HT1080 (cell line): Measurements from ENCODE around the gene FOXN1. TPM values are rescaled to one million over a fixed set of nuclear protein-coding genes. Genes with fewer than 3 reads are reported as not detected.
"Not testable (repeated sequence)": the region's sequence is repeated elsewhere in the genome, so short reads cannot be mapped to it uniquely, and the experiment has no call there.

ENCODE experiments used
- DNase-seq: peaks from one replicate; pipeline ENCODE4 v3.0.0-alpha.2; 2015; ENCODE audit warnings: low read depth
- polyA plus RNA-seq, 2 experiments: library from polyadenylated mRNA; depleted of rRNA; stranded (reverse); fragments of >200 nt; gene quantifications; 2 replicates each; pipeline ENCODE4 v1.2.3, GENCODE V29; 2015
- total RNA-seq: library from RNA; depleted of rRNA; stranded (reverse); fragments of >200 nt; shearing (Covaris generic); gene quantifications from 2 replicates; pipeline ENCODE4 v1.2.3, GENCODE V29; 2014; rRNA removed

FOXN1 gene, protein sequence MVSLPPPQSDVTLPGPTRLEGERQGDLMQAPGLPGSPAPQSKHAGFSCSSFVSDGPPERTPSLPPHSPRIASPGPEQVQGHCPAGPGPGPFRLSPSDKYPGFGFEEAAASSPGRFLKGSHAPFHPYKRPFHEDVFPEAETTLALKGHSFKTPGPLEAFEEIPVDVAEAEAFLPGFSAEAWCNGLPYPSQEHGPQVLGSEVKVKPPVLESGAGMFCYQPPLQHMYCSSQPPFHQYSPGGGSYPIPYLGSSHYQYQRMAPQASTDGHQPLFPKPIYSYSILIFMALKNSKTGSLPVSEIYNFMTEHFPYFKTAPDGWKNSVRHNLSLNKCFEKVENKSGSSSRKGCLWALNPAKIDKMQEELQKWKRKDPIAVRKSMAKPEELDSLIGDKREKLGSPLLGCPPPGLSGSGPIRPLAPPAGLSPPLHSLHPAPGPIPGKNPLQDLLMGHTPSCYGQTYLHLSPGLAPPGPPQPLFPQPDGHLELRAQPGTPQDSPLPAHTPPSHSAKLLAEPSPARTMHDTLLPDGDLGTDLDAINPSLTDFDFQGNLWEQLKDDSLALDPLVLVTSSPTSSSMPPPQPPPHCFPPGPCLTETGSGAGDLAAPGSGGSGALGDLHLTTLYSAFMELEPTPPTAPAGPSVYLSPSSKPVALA
- total RNA-seq = not detected in 2 replicates
- polyA plus RNA-seq (2015; cell fraction: cytosol; rRNA removed) = not detected in 2 replicates
- not detected in 2 replicates for polyA plus RNA-seq (2015; cell fraction: nucleus; rRNA removed)

DNA sequence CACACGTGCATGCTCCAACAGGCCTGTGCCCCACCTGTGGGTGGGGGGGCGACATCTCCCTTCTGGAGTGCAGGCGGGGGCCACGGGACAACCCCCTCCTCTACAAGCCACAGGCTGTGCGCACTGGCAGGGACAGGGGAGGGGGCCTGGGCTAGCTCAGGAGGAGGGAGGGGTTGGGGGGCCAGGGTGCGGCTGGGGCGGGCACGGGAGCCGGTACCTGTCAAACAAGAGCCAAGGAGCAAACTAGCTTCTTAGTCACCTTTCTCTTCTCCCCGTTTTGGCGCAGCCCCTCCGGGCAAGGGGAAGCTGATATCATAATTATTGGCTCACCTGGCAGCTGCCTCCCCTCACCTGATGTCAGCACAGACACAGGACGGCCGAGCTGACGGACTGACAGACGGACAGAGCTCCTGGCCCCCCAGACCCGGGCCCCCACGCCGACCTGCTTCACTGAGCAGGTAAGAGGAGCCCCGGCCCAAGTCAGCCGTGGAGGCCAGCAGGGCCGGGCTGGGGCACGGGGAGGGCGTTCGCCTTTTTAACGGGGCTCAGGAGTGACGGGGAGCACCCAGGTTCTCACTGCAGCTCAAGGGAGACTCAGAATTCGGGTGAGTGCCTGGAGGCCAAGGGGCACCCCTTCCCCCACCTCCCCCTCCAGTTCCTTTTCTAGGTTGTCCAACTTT lies at the start of gene FOXN1:
FOXN1 (plus strand) TSS at position 363 of the 680 bp plus-strand sequence. CDS start 17,622 bp downstream, outside the sequence.
- no peak for DNase-seq

DNA sequence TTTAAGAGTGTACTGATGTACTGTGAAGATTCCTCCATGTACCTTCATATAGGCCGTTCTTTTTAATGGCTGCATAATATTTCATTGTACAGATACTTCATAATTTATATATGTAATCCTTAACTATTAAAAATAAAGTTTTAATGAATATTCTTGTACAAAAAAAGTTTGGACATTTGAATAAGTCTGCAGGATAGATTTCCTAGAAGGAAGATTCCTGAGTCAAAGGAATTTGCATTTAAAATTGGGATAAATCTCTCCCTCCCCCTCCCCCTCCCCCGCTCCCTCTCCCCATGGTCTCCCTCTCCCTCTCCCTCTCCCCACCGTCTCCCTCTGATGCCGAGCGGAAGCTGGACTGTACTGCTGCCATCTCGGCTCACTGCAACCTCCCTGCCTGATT lies 48.3 kb upstream of the FOXN1 start:
- no peak for DNase-seq

DNA sequence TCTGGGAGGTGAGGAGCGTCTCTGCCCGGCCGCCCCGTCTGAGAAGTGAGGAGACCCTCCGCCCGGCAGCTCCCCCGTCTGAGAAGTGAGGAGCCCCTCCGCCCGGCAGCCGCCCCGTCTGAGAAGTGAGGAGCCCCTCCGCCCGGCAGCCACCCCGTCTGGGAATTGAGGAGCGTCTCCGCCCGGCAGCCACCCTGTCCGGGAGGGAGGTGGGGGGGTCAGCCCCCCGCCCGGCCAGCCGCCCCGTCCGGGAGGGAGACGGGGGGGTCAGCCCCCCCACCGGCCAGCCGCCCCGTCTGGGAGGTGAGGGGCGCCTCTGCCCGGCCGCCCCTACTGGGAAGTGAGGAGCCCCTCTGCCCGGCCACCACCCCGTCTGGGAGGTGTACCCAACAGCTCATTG lies 47.3 kb upstream of the FOXN1 start:
- DNase-seq = not testable (repeated sequence)

DNA sequence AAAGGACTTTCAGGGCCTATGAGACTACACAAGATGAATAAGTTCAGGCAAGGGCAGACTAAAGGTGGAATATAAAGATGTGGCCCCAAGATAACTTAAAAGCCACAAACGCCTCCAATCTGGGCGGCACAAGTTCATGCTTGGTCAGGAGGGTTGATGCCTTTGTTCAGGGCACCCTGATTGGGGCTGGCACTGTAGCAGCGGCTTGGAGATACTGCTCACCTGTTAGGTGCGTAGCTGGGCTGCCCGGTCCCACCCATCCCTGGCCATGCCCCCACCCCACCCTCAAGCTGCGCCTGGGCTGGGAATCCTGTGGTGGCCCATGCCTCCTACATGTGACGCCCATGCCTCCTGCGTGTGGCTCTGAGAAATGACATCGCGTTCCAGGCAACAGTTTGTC lies 45.2 kb upstream of the FOXN1 start:
- no peak for DNase-seq

DNA sequence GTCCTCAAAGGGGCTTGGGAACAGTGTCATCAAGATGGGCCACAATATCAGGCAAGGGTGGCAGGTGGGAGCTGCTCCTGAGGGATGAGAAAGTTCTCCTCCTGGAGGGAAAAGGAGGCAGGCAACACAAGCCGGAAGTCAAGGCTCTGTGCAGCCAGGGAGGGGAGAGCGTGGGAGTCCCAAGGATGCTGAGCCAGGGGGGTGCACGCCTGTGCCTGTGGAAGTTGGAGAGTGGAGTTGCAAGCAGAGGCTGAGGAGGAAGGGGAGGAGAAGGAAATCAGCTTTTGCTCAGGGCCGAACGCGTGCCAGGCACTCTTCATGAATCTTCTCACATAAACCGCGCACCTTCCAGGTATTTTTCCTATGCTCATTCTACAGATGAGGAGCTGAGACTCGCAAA lies 40.1 kb upstream of the FOXN1 start:
- no peak for DNase-seq

DNA sequence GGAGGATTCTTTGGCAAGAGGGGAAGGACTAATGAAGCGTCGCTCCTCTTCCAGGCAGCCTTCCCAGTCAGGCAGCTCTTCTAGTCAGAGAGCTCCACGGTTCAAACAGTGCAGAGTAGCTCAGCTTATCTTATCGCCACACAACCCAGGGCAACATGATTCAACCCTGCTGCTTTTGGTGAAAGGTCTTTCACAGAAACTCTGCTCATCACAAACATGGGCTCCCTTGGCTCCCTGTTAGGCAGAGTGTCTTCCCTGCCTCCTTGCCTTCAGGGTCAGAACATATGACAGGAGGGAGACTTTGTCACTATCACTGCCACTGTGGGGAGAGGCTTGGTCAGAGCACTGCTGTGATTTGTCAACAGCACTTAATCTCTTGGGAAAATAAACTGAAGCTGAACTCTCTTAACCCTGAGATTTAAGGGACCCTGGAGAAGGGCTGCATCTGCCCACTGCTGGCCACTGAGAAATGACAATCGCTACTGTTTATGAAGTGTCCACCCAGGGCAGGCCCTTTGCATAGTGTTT lies 39.6 kb upstream of the FOXN1 start:
- no peak for DNase-seq

DNA sequence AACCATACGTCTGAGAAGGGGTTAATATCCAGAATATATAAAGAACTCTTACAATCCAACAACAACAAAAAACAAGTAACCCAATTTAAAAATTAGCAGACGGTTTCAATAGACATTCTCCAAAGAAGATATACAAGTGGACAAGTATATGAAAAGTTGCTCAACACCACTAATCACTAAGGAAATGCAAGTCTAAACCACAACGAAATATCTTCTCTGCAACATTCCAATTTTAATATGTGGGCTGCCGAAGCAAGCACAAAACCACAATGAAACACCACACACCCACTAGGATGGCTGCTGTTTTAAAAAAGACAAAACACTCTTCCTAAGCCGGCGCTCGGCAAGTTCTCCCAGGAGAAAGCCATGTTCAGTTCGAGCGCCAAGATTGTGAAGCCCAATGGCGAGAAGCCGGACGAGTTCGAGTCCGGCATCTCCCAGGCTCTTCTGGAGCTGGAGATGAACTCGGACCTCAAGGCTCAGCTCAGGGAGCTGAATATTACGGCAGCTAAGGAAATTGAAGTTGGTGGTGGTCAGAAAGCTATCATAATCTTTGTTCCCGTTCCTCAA lies 38.6 kb upstream of the FOXN1 start:
- peak; percentile 36 for DNase-seq

DNA sequence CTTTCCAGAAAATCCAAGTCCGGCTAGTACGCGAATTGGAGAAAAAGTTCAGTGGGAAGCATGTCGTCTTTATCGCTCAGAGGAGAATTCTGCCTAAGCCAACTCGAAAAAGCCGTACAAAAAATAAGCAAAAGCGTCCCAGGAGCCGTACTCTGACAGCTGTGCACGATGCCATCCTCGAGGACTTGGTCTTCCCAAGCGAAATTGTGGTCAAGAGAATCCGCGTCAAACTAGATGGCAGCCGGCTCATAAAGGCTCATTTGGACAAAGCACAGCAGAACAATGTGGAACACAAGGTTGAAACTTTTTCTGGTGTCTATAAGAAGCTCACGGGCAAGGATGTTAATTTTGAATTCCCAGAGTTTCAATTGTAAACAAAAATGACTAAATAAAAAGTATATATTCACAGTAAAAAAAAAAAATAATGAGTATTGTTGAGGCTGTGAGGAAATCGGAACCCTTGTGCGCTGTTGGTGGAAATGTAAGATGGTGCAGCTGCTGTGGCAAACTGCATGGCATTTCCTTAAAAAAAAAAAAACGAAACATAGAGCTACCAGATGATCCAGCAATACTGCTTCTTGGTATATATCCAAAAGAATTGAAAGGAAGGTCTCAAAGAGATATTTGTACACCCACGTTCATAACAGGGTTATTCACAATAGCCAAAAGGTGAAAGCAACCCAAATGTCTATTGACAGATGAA lies 38.0 kb upstream of the FOXN1 start:
- not testable (repeated sequence) for DNase-seq

DNA sequence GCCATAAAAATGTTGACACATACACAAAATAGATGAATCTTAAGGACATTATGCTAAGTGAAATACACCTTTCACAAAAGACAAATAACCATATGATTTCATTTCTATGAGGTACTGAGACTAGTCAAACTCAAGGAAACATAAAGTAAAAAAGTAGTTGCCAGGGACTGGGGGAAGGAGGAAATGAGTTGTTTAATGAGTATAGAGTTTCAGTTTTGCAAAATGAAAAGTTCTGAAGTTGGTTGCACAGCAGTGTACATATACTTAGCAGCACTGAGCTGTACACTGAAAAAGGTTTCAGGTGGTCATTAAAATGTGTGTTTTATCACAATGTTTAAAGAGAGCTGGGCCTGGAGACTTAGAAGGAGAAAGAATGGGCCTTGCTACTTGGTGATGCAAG lies 37.4 kb upstream of the FOXN1 start:
- DNase-seq = no peak

DNA sequence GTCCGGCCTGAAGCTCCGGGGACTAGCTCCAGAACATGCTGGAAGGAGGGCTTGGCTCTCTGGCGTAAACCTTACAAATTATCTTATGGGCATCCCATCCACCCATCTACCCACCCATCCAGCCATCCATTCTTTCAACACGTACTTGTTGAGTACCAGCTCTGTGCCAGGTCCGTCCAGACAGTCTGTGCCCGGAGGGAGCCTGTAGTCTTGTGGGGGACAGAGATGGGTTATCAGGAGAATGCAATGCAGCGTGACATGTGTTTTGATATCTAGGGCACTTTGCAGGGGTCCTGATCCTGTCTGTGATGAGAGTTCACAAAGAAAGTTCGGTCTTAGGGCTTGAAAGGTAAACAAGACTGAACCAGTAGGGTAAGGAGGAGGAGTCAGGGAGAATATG lies 36.8 kb upstream of the FOXN1 start:
- no peak for DNase-seq

DNA sequence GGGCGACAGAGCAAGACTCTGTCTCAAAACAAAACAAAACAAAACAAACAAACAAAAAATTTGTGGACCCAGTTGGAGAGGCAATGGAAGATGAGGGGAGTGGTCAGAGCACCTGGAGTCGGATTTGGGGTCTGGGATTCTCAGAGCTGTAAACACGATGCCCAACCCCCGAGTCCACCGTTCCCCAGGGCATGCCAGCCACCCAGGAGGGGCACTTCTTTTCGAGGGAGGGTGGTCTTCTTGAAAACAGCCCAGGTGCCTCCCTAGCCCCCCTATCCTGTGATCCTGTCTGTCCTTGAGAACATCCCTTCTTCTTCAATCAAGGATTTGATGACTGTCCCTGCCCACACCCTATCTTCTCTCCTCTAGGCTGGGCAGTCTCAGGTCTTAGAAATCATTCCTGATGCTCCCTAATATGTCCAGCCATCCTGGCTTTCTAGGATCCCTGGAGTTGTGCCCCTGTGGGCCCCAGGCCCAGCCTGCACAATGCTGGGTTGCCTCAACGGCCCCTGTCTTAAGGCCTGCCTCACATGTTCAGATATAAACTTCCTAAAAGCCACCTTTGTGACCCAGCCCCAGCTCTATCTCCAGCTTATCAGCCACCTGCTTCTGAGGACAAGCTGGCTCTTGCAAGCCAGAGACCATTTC lies 35.8 kb upstream of the FOXN1 start:
- no peak for DNase-seq

DNA sequence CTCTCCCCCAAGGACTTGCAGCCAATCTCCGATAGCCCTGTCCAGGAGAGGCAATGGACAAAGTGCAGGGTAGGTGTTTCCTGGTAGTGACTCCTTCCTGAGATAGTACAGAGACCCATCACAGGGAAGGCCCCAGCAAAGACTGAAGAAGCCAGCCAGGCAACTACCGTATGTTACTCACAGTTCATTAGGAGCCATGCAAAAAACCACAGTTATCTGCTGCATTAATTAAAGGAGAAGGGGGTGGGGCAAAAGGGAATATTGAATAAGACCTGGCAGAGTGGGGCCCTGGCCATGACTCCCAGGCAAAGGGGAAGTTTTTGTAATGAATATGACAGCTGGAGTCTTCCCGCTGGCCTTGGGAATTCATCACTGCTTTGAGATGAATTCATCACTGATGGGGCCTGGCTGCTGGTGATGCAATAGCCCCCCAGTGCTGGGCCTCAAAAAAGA lies 35.2 kb upstream of the FOXN1 start:
- no peak for DNase-seq

DNA sequence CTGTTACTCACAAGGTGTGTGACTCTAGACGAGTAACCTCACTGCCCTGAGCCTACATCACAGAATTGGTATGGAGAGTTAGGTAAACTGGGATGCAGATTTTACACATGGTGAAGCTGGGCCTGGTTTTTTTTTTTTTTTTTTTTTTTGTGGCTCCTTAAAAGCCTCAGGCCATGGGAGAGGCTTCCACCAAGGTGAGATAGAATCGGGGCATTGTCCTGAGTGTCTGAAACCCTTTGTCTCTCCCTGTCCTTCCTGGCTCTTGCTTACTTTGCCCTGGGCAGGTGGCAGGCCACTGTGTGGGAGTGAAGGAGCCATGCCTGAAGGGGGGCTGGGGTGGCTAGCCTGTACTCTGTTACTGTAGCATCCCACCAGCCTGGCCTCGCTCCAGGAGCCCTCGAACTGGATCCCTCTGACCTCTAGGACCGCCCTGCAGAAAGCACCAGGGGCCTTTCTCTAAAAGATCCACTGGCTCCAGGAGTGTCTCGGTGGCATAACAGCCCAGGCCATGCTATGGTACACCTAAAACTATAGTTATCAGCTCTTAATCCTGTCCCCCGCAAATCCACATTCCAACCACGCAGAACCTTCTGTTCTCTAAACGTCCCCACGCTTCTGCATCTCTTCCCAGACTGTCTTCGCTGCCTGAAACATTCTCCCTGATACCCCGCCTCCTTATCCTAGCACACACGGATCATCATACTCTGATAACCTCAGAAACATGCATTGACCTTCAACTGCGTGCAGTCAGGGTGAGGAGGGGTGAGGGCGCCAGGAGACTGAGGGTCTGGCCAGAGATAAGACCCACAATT lies 34.4 kb upstream of the FOXN1 start:
- no peak for DNase-seq

DNA sequence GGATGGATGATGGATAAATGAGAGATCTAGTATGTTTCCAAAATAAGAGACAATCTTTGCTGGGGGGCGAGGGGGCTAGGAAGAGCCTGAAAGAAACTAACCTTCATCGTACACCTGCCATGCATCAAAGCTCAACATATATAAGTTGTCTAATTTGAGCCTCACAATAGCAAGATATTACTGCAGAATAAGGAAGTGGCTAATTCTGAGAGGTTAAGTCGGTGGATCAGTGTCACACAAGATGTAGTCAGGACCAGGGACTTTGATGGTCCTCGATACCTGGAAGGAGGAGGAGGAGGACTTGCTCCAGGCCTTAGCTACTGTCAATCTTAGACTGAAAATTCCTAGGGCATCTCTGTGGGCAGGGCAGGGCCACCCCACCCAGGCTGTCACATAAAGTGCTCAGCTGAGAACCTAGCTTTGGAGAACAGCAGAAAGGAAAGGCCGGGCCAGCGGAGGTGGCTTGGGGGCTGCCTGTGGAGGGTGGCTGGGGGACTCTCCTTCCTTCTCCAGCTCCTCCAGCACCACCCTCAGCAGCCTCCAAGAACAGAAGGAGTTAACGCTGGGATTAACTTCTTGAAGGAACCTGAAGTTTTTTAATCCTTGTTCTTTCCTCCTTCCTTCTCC lies 33.2 kb upstream of the FOXN1 start:
- DNase-seq = no peak

DNA sequence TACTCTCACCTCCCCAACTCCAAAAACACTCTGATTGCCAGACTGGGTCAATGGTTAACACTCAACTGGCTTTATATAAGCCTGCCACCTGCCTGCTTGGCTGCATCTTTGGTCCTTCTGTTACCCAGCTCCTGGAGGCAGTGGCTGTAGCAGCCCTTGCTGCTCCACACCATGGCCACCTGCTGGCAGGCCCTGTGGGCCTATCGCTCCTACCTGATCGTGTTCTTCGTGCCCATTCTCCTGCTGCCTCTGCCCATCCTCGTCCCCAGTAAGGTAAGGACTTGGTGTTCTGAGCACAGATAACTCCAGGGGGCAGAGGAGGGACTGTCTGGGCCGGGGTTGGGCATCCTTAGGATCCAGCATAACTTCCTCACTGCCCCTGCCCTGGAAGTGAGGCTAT lies 32.6 kb upstream of the FOXN1 start, which contains the start of gene SLC13A2:
SLC13A2 (plus strand) TSS at position 103 of the 400 bp plus-strand sequence; CDS start at position 172, 69 bp downstream.
- DNase-seq = no peak

DNA sequence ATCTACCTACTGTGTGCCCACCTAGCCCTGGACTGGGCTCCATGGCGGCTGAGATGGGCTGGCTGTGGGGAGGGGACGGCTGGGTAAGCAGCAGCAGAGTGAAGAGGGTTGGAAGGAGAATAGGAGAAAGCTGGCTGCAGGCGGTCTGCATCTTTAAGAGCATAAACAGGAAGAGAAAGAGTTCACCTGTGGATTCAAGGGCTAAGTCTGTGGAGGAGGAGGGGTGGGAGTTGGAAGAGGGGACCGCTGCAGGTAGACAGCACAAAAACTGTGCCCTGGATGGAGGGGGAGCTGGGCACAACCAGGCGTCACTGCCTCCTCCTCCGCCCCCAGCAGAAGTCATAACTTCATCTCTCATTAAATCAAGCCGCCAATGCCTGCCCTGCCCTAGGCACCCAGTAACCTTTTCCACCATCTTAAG lies 32.0 kb upstream of the FOXN1 start:
- DNase-seq = no peak

DNA sequence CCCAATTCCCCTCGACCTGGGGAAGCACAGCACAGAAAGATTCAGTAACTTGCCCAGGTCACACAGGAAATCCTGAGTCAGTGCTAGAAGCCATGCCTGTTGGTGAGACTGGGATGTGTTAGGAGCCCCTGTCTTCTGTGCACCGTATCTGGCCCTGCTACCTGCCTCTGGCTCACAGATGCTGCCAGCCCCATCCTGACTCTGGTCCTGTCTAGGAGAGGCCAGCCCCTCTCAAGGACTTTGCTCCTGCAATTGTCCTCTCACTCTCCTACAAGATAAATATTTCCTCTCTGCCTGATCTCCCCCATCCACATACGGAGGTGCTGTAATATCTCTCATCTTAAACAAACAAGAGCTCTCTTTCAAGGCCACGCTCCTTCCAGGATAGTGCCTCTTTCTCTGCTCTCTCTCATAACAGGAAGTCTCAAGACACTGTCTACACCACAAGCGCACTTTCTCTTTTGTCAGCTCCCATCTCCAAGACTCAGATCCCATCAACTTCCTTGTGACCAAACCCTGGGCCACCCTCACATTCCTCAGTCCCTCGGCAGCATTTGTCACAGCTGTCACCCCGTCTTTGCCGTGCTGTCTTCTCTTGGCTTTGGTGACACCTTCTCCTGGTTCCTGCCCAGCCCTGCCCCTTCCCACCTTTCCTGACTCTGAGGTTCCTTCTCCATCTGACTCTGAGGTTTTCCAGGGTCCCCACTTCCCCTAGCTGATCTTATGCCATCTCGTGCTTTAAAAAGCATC lies 30.8 kb upstream of the FOXN1 start:
- DNase-seq = no peak
